ENCODE data around the gene KLK12. TPM values are rescaled to one million over a fixed set of nuclear protein-coding genes. Genes with fewer than 3 reads are reported as not detected.

Gene KLK12
- total RNA-seq, 1 donor: not detected

GRCh38 chr19:51031220-51031879, 3.5 kb downstream of the KLK12 start:
- H4K20me1 ChIP-seq (ENCODE audit: insufficient read depth, low read length): no peaks in the 10 kb centered on the region
- H3K79me2 ChIP-seq (ENCODE audit: insufficient read depth, low read length): no peaks in the 10 kb centered on the region
- DNase-seq (ENCODE audit: insufficient read length, low spot score, missing footprints): peak; percentile 89
- H3K4me2 ChIP-seq (ENCODE audit: insufficient read depth, low read length): no peak overlapping the region
- no peaks in the 10 kb centered on the region for H3K36me3 ChIP-seq (ENCODE audit: insufficient read depth, low read length)
- TF ChIP-seq CTCF (IDR thresholded peaks at IDR 0.05; ENCODE audit: extremely low read depth, low read depth, low read length): no peak
- no peak overlapping the region for H2AFZ ChIP-seq (ENCODE audit: low read length)
- H3K4me1 ChIP-seq (ENCODE audit: insufficient read depth, low read length): no peaks in the 10 kb centered on the region
- H3K4me3 ChIP-seq (ENCODE audit: insufficient read depth, low read length): no peak overlapping the region
- H3K9me3 ChIP-seq (ENCODE audit: low read depth, low read length): no peaks in the 10 kb centered on the region
- no peak overlapping the region for H3K27ac ChIP-seq (ENCODE audit: low read depth, low read length)
- peaks cover 10% of the 10 kb centered on the region for H3K27me3 ChIP-seq (ENCODE audit: insufficient read depth, low read length)

- Histone ChIP-seq H2AFZ (ENCODE audit: low read length) (no peak overlapping the region), H3K27ac (ENCODE audit: low read depth, low read length) (no peak overlapping the region), H4K20me1 (ENCODE audit: insufficient read depth, low read length) (no peaks in the 10 kb centered on the region), H3K79me2 (ENCODE audit: insufficient read depth, low read length) (no peaks in the 10 kb centered on the region), H3K4me1 (ENCODE audit: insufficient read depth, low read length) (no peaks in the 10 kb centered on the region), H3K9me3 (ENCODE audit: low read depth, low read length) (no peaks in the 10 kb centered on the region), H3K36me3 (ENCODE audit: insufficient read depth, low read length) (no peaks in the 10 kb centered on the region), H3K4me3 (ENCODE audit: insufficient read depth, low read length) (no peak overlapping the region), H3K27me3 (ENCODE audit: insufficient read depth, low read length) (peaks cover 10% of the 10 kb centered on the region), H3K4me2 (ENCODE audit: insufficient read depth, low read length) (no peak overlapping the region)
- DNase-seq (ENCODE audit: insufficient read length, low spot score, missing footprints): peak; percentile 57
- TF ChIP-seq CTCF (IDR thresholded peaks at IDR 0.05; ENCODE audit: extremely low read depth, low read depth, low read length): no peak
Measured at GRCh38 chr19:51030631-51031030, 4.2 kb downstream of the KLK12 start.

GRCh38 chr19:51029718-51030117, 5.1 kb downstream of the KLK12 start:
- Histone ChIP-seq H3K27me3 (ENCODE audit: insufficient read depth, low read length) (peaks cover 14% of the 10 kb centered on the region), H3K36me3 (ENCODE audit: insufficient read depth, low read length) (no peaks in the 10 kb centered on the region), H3K79me2 (ENCODE audit: insufficient read depth, low read length) (no peaks in the 10 kb centered on the region), H3K4me1 (ENCODE audit: insufficient read depth, low read length) (no peaks in the 10 kb centered on the region), H3K9me3 (ENCODE audit: low read depth, low read length) (no peaks in the 10 kb centered on the region), H3K4me3 (ENCODE audit: insufficient read depth, low read length) (no peak overlapping the region), H3K4me2 (ENCODE audit: insufficient read depth, low read length) (no peak overlapping the region), H3K27ac (ENCODE audit: low read depth, low read length) (no peak overlapping the region), H4K20me1 (ENCODE audit: insufficient read depth, low read length) (no peaks in the 10 kb centered on the region), H2AFZ (ENCODE audit: low read length) (no peak overlapping the region)
- TF ChIP-seq CTCF (IDR thresholded peaks at IDR 0.05; ENCODE audit: extremely low read depth, low read depth, low read length): no peak
- DNase-seq (ENCODE audit: insufficient read length, low spot score, missing footprints): peak; percentile 73

GRCh38 chr19:51027873-51028272, 6.9 kb downstream of the KLK12 start:
- Histone ChIP-seq H3K9me3 (ENCODE audit: low read depth, low read length) (no peaks in the 10 kb centered on the region), H4K20me1 (ENCODE audit: insufficient read depth, low read length) (no peaks in the 10 kb centered on the region), H3K4me1 (ENCODE audit: insufficient read depth, low read length) (no peaks in the 10 kb centered on the region), H3K27me3 (ENCODE audit: insufficient read depth, low read length) (peaks cover 17% of the 10 kb centered on the region), H3K4me2 (ENCODE audit: insufficient read depth, low read length) (no peak overlapping the region), H3K4me3 (ENCODE audit: insufficient read depth, low read length) (no peak overlapping the region), H3K27ac (ENCODE audit: low read depth, low read length) (no peak overlapping the region), H3K36me3 (ENCODE audit: insufficient read depth, low read length) (no peaks in the 10 kb centered on the region), H3K79me2 (ENCODE audit: insufficient read depth, low read length) (no peaks in the 10 kb centered on the region), H2AFZ (ENCODE audit: low read length) (no peak overlapping the region)
- DNase-seq (ENCODE audit: insufficient read length, low spot score, missing footprints): peak; percentile 62
- TF ChIP-seq CTCF (IDR thresholded peaks at IDR 0.05; ENCODE audit: extremely low read depth, low read depth, low read length): no peak

All from osteoblast (primary cell).